GM10248 (cell line): ENCODE results near the gene ARF1.

ENCODE experiments used
- CTCF ChIA-PET: fragments of 300-600 bp; sonication (Branson Sonifier 250); formaldehyde crosslinking; extraction: SDS; loops from one replicate; lab custom pipeline; 2021; ENCODE audit warnings: antibody characterized with exemption; lab: Yijun Ruan, JAX
- POLR2A ChIA-PET: fragments of 350-650 bp; sonication (Branson Sonifier 250); formaldehyde crosslinking; extraction: SDS; loops from one replicate; lab custom pipeline; 2020; ENCODE audit warnings: antibody characterized with exemption; lab: Yijun Ruan, JAX
- DNase-seq: peaks from one replicate; pipeline ENCODE4 v3.0.0; 2012; ENCODE audit errors: extremely low spot score
- TF ChIP-seq, protein P1 (sequence below): IDR thresholded peaks from 2 replicates; pipeline ENCODE4 v1.5.1; 2012; ENCODE audit warnings: mild to moderate bottlenecking, low read depth; ENCODE audit errors: extremely low read depth, missing control alignments, control extremely low read depth

Gene ARF1

GRCh38 chr1:228120857-228121489, 38.5 kb downstream of the ARF1 start:
- TF ChIP-seq, protein P1, sequence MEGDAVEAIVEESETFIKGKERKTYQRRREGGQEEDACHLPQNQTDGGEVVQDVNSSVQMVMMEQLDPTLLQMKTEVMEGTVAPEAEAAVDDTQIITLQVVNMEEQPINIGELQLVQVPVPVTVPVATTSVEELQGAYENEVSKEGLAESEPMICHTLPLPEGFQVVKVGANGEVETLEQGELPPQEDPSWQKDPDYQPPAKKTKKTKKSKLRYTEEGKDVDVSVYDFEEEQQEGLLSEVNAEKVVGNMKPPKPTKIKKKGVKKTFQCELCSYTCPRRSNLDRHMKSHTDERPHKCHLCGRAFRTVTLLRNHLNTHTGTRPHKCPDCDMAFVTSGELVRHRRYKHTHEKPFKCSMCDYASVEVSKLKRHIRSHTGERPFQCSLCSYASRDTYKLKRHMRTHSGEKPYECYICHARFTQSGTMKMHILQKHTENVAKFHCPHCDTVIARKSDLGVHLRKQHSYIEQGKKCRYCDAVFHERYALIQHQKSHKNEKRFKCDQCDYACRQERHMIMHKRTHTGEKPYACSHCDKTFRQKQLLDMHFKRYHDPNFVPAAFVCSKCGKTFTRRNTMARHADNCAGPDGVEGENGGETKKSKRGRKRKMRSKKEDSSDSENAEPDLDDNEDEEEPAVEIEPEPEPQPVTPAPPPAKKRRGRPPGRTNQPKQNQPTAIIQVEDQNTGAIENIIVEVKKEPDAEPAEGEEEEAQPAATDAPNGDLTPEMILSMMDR = no peak
- no peak for DNase-seq
- ChIA-PET POLR2A (no interaction called here), CTCF (interaction anchor here (0.9 to 5.4 kb wide), 2 partner anchors 10 to 391 kb away, joined by 3 to 50 read pairs; no protein-coding TSS in a partner anchor)

DNA sequence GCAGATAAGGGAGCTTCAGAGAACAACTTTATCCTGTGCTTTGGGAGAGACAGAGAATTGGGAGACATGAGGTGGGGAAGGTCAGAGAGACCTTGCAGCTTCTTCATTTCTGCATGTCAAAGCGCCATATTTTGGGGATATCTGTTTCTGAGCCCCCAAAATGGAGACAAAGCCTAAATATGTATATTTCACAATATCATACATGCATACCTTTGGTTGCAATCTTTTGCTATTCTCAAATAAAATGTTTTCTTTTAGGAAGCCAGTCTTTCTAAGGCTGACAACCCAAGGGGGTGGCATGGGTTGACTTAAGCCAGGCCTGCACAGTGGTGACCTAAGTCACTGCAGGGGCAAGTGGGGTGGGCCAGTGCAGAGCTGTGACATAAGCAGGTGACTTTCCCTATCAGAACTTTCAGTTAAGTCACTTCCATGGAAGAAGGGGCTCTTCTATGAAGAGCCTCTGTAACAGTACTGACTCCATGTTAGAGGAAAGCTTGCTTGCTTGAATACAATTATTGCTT, 40.5 kb downstream of the ARF1 start:
- CTCF ChIA-PET = interaction anchor here (0.9 to 5.4 kb wide), 4 partner anchors 8 to 44 kb away, joined by 3 to 50 read pairs (median 6); partner anchors contain the start of gene IBA57
- POLR2A ChIA-PET = no interaction called here
- no peak for DNase-seq
- TF ChIP-seq, protein P1 = no peak

DNA sequence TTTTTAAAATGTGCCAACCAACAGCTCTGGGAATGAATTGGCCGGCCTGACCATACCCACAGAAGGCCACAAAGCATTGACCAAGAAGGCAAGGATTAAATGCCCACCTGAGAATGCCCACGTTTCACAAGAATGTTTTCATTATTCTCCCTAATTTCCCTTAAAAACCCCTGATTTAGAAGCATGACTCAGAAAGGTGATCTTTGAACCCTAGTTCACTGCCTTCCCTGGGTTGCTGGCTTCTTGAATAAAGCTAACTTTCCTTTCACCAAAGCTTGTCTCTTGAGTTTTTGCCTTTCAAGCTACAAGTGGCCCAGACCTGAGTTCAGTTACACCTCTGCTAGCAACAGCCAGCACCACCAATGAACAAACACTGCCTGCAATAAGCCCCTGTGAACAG, 41.0 kb downstream of the ARF1 start:
- TF ChIP-seq, protein P1 = no peak
- no peak for DNase-seq
- ChIA-PET CTCF (interaction anchor here (0.9 to 2.0 kb wide), 3 partner anchors 14 to 43 kb away, joined by 3 to 6 read pairs (median 5); partner anchors contain the start of gene IBA57), POLR2A (no interaction called here)

DNA sequence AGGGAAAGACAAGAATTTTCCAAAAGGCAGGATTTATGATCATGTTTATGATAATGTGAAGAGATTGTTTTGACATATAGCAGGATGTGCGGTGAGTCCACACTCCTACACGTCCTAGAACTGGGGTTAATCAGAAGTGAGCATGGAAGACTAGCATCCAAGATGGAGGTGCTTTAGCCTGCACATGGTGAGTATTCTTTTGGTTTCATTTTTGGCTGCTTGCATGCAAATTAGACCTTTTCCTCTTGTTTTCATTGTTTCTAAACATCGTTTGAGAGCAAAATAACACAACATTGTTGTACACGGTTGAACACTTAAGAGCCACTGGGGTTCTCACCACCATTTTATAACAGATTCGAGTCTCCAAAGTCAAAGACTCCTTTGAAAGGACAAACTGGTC, 42.7 kb downstream of the ARF1 start:
- POLR2A ChIA-PET = no interaction called here
- CTCF ChIA-PET = interaction anchor here (0.9 to 1.8 kb wide), 2 partner anchors 10 to 11 kb away, joined by 3 to 7 read pairs; no protein-coding TSS in a partner anchor
- TF ChIP-seq, protein P1 = no peak
- no peak for DNase-seq

DNA sequence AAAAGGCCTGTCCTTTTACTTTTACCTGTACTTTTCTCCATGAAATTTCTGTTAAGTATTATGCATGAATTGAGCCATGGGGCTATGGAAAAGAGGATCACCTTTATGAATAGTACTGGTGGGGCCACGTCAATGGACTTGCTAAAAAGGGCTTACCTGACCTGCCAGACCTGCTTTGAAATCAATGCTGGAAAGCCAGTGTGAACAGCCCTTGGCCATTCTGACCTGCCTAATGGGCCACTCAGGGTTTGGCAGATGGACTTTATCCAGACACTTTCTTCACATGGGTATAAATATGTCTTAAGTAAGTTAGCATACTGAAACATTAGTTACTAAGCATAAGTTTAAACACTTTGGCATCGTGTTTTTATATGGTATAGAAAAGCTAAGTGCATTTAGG, 49.3 kb downstream of the ARF1 start:
- POLR2A ChIA-PET = no interaction called here
- TF ChIP-seq, protein P1 = no peak
- no peak for DNase-seq
- CTCF ChIA-PET = interaction anchor here (1.5 to 4.7 kb wide), 6 partner anchors 11 to 34 kb away, joined by 3 to 54 read pairs (median 14); partner anchors contain the start of genes IBA57 and MRPL55

DNA sequence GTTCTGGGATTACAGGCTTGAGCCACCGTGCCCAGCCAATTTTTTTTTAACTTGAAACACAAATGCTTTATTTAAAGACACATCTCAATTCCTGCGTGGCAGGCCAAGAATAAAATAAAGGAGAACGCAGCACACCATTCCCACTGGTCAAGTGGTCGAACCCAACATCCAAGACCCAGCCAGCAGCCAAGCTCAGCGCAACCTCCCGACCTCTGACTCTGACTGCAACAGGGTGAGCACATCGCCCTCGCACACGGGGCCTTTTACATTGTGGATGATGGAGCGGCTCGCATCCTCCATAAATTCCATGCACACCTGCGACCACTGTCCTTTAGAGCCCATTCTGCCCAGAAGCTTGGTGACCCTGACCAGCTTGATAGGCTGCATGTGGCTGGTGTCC, 52.1 kb downstream of the ARF1 start:
- DNase-seq = no peak
- POLR2A ChIA-PET = no interaction called here
- TF ChIP-seq, protein P1 = no peak
- CTCF ChIA-PET = interaction anchor here (1.3 to 5.2 kb wide), 3 partner anchors 8 to 31 kb away, joined by 6 to 40 read pairs (median 7); partner anchors contain the start of gene IBA57
